HCT116 (cell line): Measurements from ENCODE around the gene CDX1. TPM values are rescaled to one million over a fixed set of nuclear protein-coding genes. Genes with fewer than 3 reads are reported as not detected.

Experiments
- ATAC-seq: fragments of 200-7000 bp; cut with Tn5 transposase; 2 replicates; pipeline ENCODE4 v1.9.1; 2020; ENCODE audit warnings: mild to moderate bottlenecking, moderate library complexity
- BruUV-seq: library from RNA; stranded (reverse); fragments of 400-500 nt; replicated peaks from 2 replicates; lab custom pipeline; 2021; lab: Mats Ljungman, UMichigan
- CTCF ChIA-PET: fragments of 300-600 bp; sonication (Branson Sonifier 250); formaldehyde crosslinking; loops from one replicate; lab custom pipeline; 2021; ENCODE audit warnings: antibody characterized with exemption; lab: Charles Lee
- POLR2A ChIA-PET: fragments of 300-600, 350-600 bp; sonication (Branson Sonifier 250); formaldehyde crosslinking; loops from one replicate; lab custom pipeline; 2021; ENCODE audit warnings: antibody characterized with exemption; lab: Charles Lee
- RAD21 ChIA-PET, 2 experiments: fragments of 300-600 bp; sonication (Branson Sonifier 250); formaldehyde crosslinking; loops; one replicate each; lab custom pipeline; 2023; ENCODE audit warnings: low total read pairs in 2 of 2; ENCODE audit not compliant: uncharacterized antibody in 2 of 2, unreplicated experiment in 2 of 2, low non-redundant PET in 1 of 2; lab: Charles Lee
- DNase-seq: peaks from one replicate; pipeline ENCODE4 v3.0.0-alpha.2; 2010; ENCODE audit warnings: low read depth, low spot score
- H2AFZ ChIP-seq: fragments of 200-600 bp; shearing (Covaris generic), sonication (generic); 2 replicates; pipeline ENCODE4 v1.6.1; 2017; ENCODE audit warnings: low read depth, mixed run types, mixed read lengths, antibody characterized with exemption, low read length; ENCODE audit not compliant: poor library complexity, severe bottlenecking
- H3K27ac ChIP-seq: 2 replicates; pipeline ENCODE4 v1.5.1; 2012; ENCODE audit warnings: low read depth, low read length
- H3K27me3 ChIP-seq: fragments of 200-600 bp; sonication (generic); 2 replicates; pipeline ENCODE4 v1.6.1; 2016; ENCODE audit warnings: mixed run types, low read length, mixed read lengths; ENCODE audit not compliant: insufficient read depth
- H3K36me3 ChIP-seq, 2 experiments: fragments of 200-500 bp in 1 of 2; fragments of 200-600 bp in 1 of 2; sonication (Bioruptor generic) in 1 of 2; sonication (generic) in 1 of 2; 2 replicates each; pipeline versions ENCODE4 v1.5.1 to v1.6.1; 2014 to 2016; ENCODE audit warnings: low read length in 2 of 2, inconsistent platforms in 1 of 2, mixed read lengths in 1 of 2, mixed run types in 1 of 2; ENCODE audit not compliant: insufficient read depth in 2 of 2, control insufficient read depth in 1 of 2
- H3K4me1 ChIP-seq, 2 experiments: fragments of 200-600 bp in 1 of 2; sonication (generic) in 1 of 2; 2 replicates each; pipeline versions ENCODE4 v1.5.1 to v1.6.1; 2012 to 2017; ENCODE audit warnings: low read length in 2 of 2, inconsistent platforms in 1 of 2, mild to moderate bottlenecking in 1 of 2, mixed read lengths in 1 of 2, mixed run types in 1 of 2, moderate library complexity in 1 of 2; ENCODE audit not compliant: insufficient read depth in 2 of 2, control insufficient read depth in 1 of 2
- H3K4me2 ChIP-seq: fragments of 200-600 bp; sonication (generic); 2 replicates; pipeline ENCODE4 v1.6.1; 2017; ENCODE audit warnings: mixed run types, low read length, mixed read lengths
- H3K4me3 ChIP-seq, 2 experiments: fragments of 200-600 bp in 1 of 2; sonication (generic) in 1 of 2; replicated peaks in 1 of 2; 2 replicates each; pipeline ENCODE4 v1.5.1; 2011 to 2016; ENCODE audit warnings: low read length in 2 of 2, control low read depth in 1 of 2, low read depth in 1 of 2, mild to moderate bottlenecking in 1 of 2, mixed read lengths in 1 of 2, mixed run types in 1 of 2
- H3K79me2 ChIP-seq: fragments of 200-600 bp; sonication (generic); 2 replicates; pipeline ENCODE4 v1.6.1; 2017; ENCODE audit warnings: mild to moderate bottlenecking, mixed run types, low read length, moderate library complexity, mixed read lengths; ENCODE audit not compliant: insufficient read depth
- H3K9ac ChIP-seq: fragments of 200-600 bp; sonication (generic); 2 replicates; pipeline ENCODE4 v1.6.1; 2016; ENCODE audit warnings: low read length, mixed read lengths
- H3K9me2 ChIP-seq: fragments of 200-600 bp; sonication (generic), shearing (Covaris generic); 2 replicates; pipeline ENCODE4 v1.6.1; 2017; ENCODE audit warnings: mixed run types, mild to moderate bottlenecking, moderate library complexity; ENCODE audit not compliant: insufficient read depth
- H3K9me3 ChIP-seq, 2 experiments: fragments of 200-500 bp in 1 of 2; fragments of 200-600 bp in 1 of 2; sonication (Bioruptor generic) in 1 of 2; sonication (generic) in 1 of 2; 2 replicates each; pipeline ENCODE4 v1.6.1; 2014 to 2017; ENCODE audit warnings: low read length in 2 of 2, mixed read lengths in 2 of 2, inconsistent platforms in 1 of 2, low read depth in 1 of 2, mild to moderate bottlenecking in 1 of 2, mixed run types in 1 of 2, moderate library complexity in 1 of 2; ENCODE audit not compliant: control insufficient read depth in 1 of 2, insufficient read depth in 1 of 2
- H4K20me1 ChIP-seq: fragments of 200-600 bp; sonication (generic), shearing (Covaris generic); 2 replicates; pipeline ENCODE4 v1.6.1; 2017; ENCODE audit warnings: mixed run types, mild to moderate bottlenecking, moderate library complexity; ENCODE audit not compliant: insufficient read depth
- CBX3 ChIP-seq: IDR thresholded peaks from 2 replicates; pipeline ENCODE4 v1.6.1; 2012; ENCODE audit warnings: low read depth
- ELF1 ChIP-seq: IDR thresholded peaks from 2 replicates; pipeline ENCODE4 v1.6.1; 2012; ENCODE audit warnings: low read depth, borderline replicate concordance
- JUND ChIP-seq: IDR thresholded peaks from 2 replicates; pipeline ENCODE4 v1.6.1; 2012
- RAD21 ChIP-seq: IDR thresholded peaks from 2 replicates; pipeline ENCODE4 v1.6.1; 2012; ENCODE audit warnings: low read depth, mild to moderate bottlenecking
- SP1 ChIP-seq: IDR thresholded peaks from 2 replicates; pipeline ENCODE4 v1.6.1; 2012; ENCODE audit warnings: low read depth
- SRF ChIP-seq: IDR thresholded peaks from 2 replicates; pipeline ENCODE4 v1.6.1; 2012; ENCODE audit warnings: low read depth
- ZNF274 ChIP-seq: fragments of 200-500 bp; sonication (Bioruptor generic); IDR thresholded peaks from 2 replicates; pipeline ENCODE4 v1.6.1; 2014; ENCODE audit warnings: mild to moderate bottlenecking, low read depth, low read length, inconsistent platforms
- intact Hi-C: fragments of 100-400 bp; cut with micrococcal nuclease; formaldehyde crosslinking; loops from 2 replicates; pipeline ENCODE4 v1.10.0; 2022
- total RNA-seq: library from RNA; stranded (reverse); gene quantifications from one replicate; pipeline ENCODE4 v1.2.1, GENCODE V29; 2021; ENCODE audit not compliant: unreplicated experiment
- TF ChIP-seq, protein P1 (sequence below): IDR thresholded peaks from 2 replicates; pipeline ENCODE4 v1.6.1; 2012

The CDX1 gene
- total RNA-seq, 1 experiment from 2014 or later: not detected

DNA sequence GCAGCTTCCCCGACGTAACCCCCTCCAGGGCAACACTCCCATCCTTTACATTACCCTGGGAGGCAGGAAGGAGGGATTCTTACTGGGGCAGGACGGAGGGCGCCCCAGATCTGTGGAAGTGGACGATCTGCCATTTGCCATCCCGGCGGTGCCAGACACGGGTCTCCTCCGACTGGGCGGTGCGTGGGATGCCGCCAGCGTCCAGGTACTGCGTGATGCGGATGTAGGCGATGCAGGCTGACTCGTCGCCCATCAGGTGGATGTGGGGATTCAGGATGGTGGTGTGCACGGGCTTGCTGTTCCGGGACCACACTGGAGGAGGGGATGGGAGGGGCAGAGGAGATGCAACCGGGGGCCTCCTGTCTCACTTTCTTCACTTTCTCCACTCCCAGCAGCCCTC, 56.3 kb downstream of the CDX1 start:
- RAD21 ChIA-PET: no interaction called here
- H3K27me3 ChIP-seq: no peaks in the 10 kb centered on the region
- DNase-seq (no peak), ATAC-seq (no peak)
- no peaks in the 10 kb centered on the region for H4K20me1 ChIP-seq
- no peaks in the 10 kb centered on the region for H3K9me3 ChIP-seq
- POLR2A ChIA-PET: no interaction called here
- CTCF ChIA-PET: no interaction called here
- no peak overlapping the region for H3K4me3 ChIP-seq
- H3K4me1 ChIP-seq: 0 out of 4 replicates have a peak, but pooled peaks cover 0 to 2% of the 10 kb centered on the region in 2 experiments
- TF ChIP-seq ZNF274: no peak
- TF ChIP-seq JUND: no peak
- H3K79me2 ChIP-seq: no peaks in the 10 kb centered on the region
- no peak overlapping the region for H3K9ac ChIP-seq
- no peak overlapping the region for H2AFZ ChIP-seq
- no peak overlapping the region for H3K4me2 ChIP-seq
- H3K27ac ChIP-seq: no peak overlapping the region
- intact Hi-C loops: no loop called here
- H3K36me3 ChIP-seq: no peaks in the 10 kb centered on the region
- no peaks in the 10 kb centered on the region for H3K9me2 ChIP-seq
- no TSS peak for BruUV-seq

DNA sequence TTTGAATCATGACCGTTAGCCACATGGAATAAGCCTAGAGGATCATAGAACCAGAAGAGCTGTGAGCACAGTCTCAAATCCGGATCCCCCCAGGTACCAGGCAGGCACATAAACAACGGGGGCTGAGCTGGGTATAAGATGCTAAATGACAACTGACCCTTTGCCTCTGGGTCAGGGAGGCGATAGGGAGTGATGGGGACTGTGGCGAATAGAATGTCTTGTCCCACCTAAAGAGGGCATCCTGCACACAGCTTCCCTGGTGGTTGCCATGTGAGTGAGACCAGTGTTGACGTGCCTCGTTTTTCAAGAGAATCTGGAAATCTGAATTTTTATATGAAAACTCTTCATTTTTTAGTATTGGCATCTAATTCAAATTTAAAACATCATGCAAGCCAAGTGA, 56.9 kb downstream of the CDX1 start:
- no peak for ATAC-seq
- intact Hi-C loops: no loop called here
- H3K9ac ChIP-seq: no peak overlapping the region
- H4K20me1 ChIP-seq: no peaks in the 10 kb centered on the region
- H3K27ac ChIP-seq: no peak overlapping the region
- H3K79me2 ChIP-seq: no peaks in the 10 kb centered on the region
- CTCF ChIA-PET: no interaction called here
- RAD21 ChIA-PET: no interaction called here
- BruUV-seq: no TSS peak
- no peaks in the 10 kb centered on the region for H3K36me3 ChIP-seq
- H3K9me3 ChIP-seq: no peaks in the 10 kb centered on the region
- H3K4me3 ChIP-seq: no peak overlapping the region
- no peaks in the 10 kb centered on the region for H3K9me2 ChIP-seq
- no peak overlapping the region for H3K4me2 ChIP-seq
- no peak for DNase-seq
- POLR2A ChIA-PET: no interaction called here
- H3K4me1 ChIP-seq: no peaks in the 10 kb centered on the region
- H2AFZ ChIP-seq: no peak overlapping the region
- no peak for TF ChIP-seq RAD21
- no peak for TF ChIP-seq SP1
- no peak for TF ChIP-seq CBX3
- no peak for TF ChIP-seq ELF1
- TF ChIP-seq, protein P1, sequence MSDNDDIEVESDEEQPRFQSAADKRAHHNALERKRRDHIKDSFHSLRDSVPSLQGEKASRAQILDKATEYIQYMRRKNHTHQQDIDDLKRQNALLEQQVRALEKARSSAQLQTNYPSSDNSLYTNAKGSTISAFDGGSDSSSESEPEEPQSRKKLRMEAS: no peak
- no peak for TF ChIP-seq ZNF274
- TF ChIP-seq JUND: no peak
- TF ChIP-seq SRF: no peak
- H3K27me3 ChIP-seq: no peaks in the 10 kb centered on the region
